ENCODE results near the gene ACSL4.

The ACSL4 gene

DNA sequence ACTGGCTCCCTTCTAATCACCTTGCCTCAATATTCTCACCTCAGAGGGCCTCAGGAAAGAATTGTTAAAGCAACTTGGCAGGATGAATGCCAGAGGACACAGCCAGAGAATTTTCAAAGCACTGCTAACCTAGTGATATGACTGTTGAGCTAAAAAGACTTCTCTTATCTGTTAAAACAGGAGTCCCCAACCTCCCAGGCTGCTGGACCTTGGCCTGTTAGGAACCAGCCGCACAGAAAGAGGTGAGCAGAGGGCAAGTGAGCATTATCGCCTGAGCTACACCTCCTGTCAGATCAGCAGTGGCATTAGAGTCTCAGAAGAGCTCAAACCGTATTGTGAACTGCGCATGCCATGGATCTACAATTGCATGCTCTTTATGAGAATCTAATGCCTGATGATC lies 106.4 kb downstream of the ACSL4 start:
- TF ChIP-seq, protein P1, sequence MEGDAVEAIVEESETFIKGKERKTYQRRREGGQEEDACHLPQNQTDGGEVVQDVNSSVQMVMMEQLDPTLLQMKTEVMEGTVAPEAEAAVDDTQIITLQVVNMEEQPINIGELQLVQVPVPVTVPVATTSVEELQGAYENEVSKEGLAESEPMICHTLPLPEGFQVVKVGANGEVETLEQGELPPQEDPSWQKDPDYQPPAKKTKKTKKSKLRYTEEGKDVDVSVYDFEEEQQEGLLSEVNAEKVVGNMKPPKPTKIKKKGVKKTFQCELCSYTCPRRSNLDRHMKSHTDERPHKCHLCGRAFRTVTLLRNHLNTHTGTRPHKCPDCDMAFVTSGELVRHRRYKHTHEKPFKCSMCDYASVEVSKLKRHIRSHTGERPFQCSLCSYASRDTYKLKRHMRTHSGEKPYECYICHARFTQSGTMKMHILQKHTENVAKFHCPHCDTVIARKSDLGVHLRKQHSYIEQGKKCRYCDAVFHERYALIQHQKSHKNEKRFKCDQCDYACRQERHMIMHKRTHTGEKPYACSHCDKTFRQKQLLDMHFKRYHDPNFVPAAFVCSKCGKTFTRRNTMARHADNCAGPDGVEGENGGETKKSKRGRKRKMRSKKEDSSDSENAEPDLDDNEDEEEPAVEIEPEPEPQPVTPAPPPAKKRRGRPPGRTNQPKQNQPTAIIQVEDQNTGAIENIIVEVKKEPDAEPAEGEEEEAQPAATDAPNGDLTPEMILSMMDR (IDR thresholded peaks at IDR 0.05; ENCODE audit: insufficient read depth, low read length, poor library complexity, severe bottlenecking) = no peak
- DNase-seq (ENCODE audit: extremely low read depth, insufficient read length) = no peak
- H3K27me3 ChIP-seq (replicated peaks; ENCODE audit: control insufficient read depth, insufficient read depth, low read length) = no peaks in the 10 kb centered on the region
- no peaks in the 10 kb centered on the region for H3K36me3 ChIP-seq (ENCODE audit: control insufficient read depth, insufficient read depth, low read length)
- H3K4me3 ChIP-seq (replicated peaks; ENCODE audit: low read depth, low read length) = no peak overlapping the region

DNA sequence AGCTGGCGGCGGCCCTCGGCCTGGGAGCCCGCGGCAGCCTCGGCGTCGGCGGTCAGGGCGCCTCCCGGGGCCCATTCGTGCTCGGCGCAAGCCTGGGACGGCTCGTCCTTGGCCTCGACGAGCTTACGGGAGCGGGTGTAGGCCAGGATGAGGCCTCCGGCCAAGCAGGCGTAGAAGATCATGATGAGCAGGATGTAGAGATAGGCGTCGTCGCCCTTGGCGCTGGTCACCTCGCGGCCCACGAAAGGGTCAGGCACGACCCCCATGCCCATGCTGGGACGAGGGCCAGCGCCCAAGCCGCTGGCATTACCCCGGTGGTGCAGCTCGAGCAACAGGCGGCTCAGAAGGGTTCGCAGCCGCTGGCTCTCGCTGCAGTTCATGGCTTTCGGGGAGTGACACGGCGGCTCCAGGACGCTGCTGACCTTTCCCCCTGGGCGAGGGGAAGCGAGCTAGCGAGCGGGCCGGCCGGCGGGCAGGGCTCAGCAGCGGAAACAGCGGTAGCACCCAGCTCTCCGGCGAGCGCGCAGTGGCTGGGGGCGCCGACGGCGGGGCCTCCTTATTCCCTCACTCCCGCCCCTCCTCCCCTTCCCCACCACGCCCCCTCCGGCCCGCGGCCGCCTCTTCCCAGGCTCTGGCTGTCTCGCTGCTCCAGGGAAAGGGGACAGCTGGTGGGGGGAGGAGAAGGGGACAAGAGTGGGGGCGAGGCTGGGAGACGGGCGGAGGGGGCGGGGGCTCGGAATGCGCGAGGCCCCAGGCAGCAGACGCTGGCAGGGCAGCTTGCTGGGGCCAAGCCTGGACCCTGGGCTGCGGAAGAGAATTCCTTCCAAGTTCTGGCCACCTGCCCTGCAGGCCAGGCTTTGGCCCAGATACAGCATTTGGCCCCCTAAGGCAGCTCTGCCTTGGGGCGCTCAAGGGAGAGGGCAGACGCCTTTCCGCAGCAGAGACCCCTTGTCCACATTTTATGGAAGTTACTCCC lies 108.1 kb downstream of the ACSL4 start, which contains the start of gene KCNE5:
TSS of gene KCNE5 (minus strand) at position 532 of the 976 bp plus-strand sequence. CDS start at position 380, 152 bp downstream.
- DNase-seq (ENCODE audit: extremely low read depth, insufficient read length) = no peak
- no peak within 1 kb of the TSS for H3K4me3 ChIP-seq (replicated peaks; ENCODE audit: low read depth, low read length)
- TF ChIP-seq, protein P1 (IDR thresholded peaks at IDR 0.05; ENCODE audit: insufficient read depth, low read length, poor library complexity, severe bottlenecking) = no peak
- H3K27me3 ChIP-seq (replicated peaks; ENCODE audit: control insufficient read depth, insufficient read depth, low read length) = no peaks in the 10 kb centered on the region
- no peaks in the 10 kb centered on the region for H3K36me3 ChIP-seq (ENCODE audit: control insufficient read depth, insufficient read depth, low read length)

DNA sequence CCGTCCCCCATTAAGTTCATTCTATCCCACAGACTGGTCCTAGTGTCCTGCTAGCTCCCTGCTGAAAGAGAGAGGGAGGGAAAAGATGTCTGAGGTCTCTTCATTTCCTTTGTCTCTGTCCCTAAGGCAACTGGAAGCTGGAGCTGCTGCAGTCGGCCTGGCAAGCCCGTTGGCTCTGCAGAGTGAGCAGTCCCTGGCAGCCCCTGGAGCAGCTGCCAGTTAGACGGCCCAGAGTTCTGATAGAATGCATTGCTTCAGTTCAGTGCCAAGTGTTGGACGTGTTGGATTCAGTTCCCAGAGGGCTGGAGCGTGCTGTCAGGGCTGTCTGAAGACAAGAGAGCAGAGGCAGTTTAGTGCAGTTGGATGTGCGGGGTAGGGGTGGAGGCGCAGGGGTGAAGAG lies 109.1 kb downstream of the ACSL4 start:
- DNase-seq (ENCODE audit: extremely low read depth, insufficient read length) = no peak
- H3K4me3 ChIP-seq (replicated peaks; ENCODE audit: low read depth, low read length) = no peak overlapping the region
- TF ChIP-seq, protein P1 (IDR thresholded peaks at IDR 0.05; ENCODE audit: insufficient read depth, low read length, poor library complexity, severe bottlenecking) = no peak
- no peaks in the 10 kb centered on the region for H3K36me3 ChIP-seq (ENCODE audit: control insufficient read depth, insufficient read depth, low read length)
- no peaks in the 10 kb centered on the region for H3K27me3 ChIP-seq (replicated peaks; ENCODE audit: control insufficient read depth, insufficient read depth, low read length)

DNA sequence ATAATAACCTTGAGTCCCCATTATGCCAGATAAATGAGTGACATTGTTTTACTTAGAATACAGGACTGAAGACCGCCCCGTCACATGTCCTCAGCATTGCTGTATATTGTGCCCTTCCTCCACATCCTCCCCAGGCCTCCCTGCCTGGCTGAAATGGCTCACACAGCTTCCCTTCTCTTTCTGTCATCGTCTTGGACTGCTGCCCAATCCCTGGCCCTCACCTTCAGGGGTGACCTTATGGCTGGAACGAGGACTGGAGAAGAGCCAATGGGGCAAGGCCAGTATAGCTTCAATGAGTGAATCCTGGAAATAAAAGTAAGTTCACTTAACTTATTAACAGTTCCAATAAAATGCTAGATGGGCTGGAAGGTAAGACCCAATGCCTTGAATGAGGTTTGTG lies 110.8 kb downstream of the ACSL4 start:
- TF ChIP-seq, protein P1 (IDR thresholded peaks at IDR 0.05; ENCODE audit: insufficient read depth, low read length, poor library complexity, severe bottlenecking) = no peak
- Histone ChIP-seq H3K4me3 (replicated peaks; ENCODE audit: low read depth, low read length) (no peak overlapping the region), H3K27me3 (replicated peaks; ENCODE audit: control insufficient read depth, insufficient read depth, low read length) (no peaks in the 10 kb centered on the region), H3K36me3 (ENCODE audit: control insufficient read depth, insufficient read depth, low read length) (no peaks in the 10 kb centered on the region)
- DNase-seq (ENCODE audit: extremely low read depth, insufficient read length) = no peak

DNA sequence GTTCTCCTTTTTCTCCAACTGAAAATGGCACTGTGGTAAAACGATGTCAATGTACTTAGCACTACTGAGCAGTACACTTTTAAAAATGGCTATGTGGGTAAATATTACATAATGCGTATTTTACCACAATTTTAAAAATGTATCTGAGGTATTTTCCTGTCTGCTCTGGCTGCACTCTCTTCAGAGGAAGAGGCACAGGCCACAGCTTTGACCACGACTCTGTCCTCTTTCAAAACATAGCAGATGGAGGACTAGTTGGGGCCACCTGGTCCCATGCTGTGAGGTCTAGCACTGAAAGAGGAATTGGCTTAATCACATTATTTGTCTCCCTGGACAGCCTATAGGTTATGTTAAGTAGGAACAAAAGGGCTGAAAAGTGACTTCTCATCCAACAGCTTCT lies 113.3 kb downstream of the ACSL4 start:
- H3K4me3 ChIP-seq (replicated peaks; ENCODE audit: low read depth, low read length) = no peak overlapping the region
- H3K27me3 ChIP-seq (replicated peaks; ENCODE audit: control insufficient read depth, insufficient read depth, low read length) = no peaks in the 10 kb centered on the region
- TF ChIP-seq, protein P1 (IDR thresholded peaks at IDR 0.05; ENCODE audit: insufficient read depth, low read length, poor library complexity, severe bottlenecking) = no peak
- DNase-seq (ENCODE audit: extremely low read depth, insufficient read length) = no peak
- H3K36me3 ChIP-seq (ENCODE audit: control insufficient read depth, insufficient read depth, low read length) = no peaks in the 10 kb centered on the region

Data from GM06990 (cell line).